Right lobe of liver (tissue), 4 donors: ENCODE results near the gene KIAA0319L.

Experiments used
- POLR2A ChIP-seq: fragments of 450-650 bp; IDR thresholded peaks from one replicate; pipeline ENCODE4 v1.6.1; 2017; ENCODE audit warnings: antibody characterized with exemption, mild to moderate bottlenecking
- TF ChIP-seq, protein P1 (sequence below), 4 donors: fragments of 200-600 bp in 3 of 4; fragments of 450-650 bp in 1 of 4; IDR thresholded peaks; one replicate each; pipeline versions ENCODE4 v1.5.1 to v1.8.0; 2016 to 2022; ENCODE audit warnings: antibody characterized with exemption in 4 of 4, mild to moderate bottlenecking in 2 of 4
- donor health status: DM: no; HTN: no; CAD: no.
- donor health status: DM: no; HTN: no; CAD: no.
- donor health status: DM: no; HTN: yes; CAD: no.

- TF ChIP-seq, protein P1, sequence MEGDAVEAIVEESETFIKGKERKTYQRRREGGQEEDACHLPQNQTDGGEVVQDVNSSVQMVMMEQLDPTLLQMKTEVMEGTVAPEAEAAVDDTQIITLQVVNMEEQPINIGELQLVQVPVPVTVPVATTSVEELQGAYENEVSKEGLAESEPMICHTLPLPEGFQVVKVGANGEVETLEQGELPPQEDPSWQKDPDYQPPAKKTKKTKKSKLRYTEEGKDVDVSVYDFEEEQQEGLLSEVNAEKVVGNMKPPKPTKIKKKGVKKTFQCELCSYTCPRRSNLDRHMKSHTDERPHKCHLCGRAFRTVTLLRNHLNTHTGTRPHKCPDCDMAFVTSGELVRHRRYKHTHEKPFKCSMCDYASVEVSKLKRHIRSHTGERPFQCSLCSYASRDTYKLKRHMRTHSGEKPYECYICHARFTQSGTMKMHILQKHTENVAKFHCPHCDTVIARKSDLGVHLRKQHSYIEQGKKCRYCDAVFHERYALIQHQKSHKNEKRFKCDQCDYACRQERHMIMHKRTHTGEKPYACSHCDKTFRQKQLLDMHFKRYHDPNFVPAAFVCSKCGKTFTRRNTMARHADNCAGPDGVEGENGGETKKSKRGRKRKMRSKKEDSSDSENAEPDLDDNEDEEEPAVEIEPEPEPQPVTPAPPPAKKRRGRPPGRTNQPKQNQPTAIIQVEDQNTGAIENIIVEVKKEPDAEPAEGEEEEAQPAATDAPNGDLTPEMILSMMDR (IDR thresholded peaks at IDR 0.05): no peak
- no peak for TF ChIP-seq POLR2A
Measured at GRCh38 chr1:35430762-35431161, 126.4 kb downstream of the KIAA0319L start.
